Large intestine (tissue), 3 donors: ENCODE results near the gene TRIM34. TPM values are rescaled to one million over a fixed set of nuclear protein-coding genes. Genes with fewer than 3 reads are reported as not detected.
"Not testable (repeated sequence)": the region's sequence is repeated elsewhere in the genome, so short reads cannot be mapped to it uniquely, and the experiment has no call there.

Experiments
- DNase-seq, 2 donors: peaks; one replicate each; pipeline versions ENCODE4 v3.0.0 to v3.0.0-alpha.2; 2013
- H3K27ac ChIP-seq: one replicate; pipeline ENCODE4 v1.5.1; 2013; ENCODE audit warnings: low read length
- H3K27me3 ChIP-seq: 2 replicates; pipeline ENCODE4 v1.6.1; 2013; ENCODE audit warnings: low read length; ENCODE audit not compliant: control insufficient read depth, insufficient read depth
- H3K36me3 ChIP-seq: 2 replicates; pipeline ENCODE4 v1.6.1; 2013; ENCODE audit warnings: low read length; ENCODE audit not compliant: control insufficient read depth, insufficient read depth
- H3K4me1 ChIP-seq: one replicate; pipeline ENCODE4 v1.6.1; 2013; ENCODE audit warnings: low read length; ENCODE audit not compliant: control insufficient read depth, insufficient read depth
- H3K4me3 ChIP-seq: one replicate; pipeline ENCODE4 v1.5.1; 2013; ENCODE audit warnings: low read length
- H3K9me3 ChIP-seq: one replicate; pipeline ENCODE4 v1.6.1; 2013; ENCODE audit warnings: mild to moderate bottlenecking, low read depth, low read length, moderate library complexity; ENCODE audit not compliant: control insufficient read depth
- WGBS: methylation state at CpG from one replicate; pipeline ENCODE4 v1.1.5; 2013; ENCODE audit warnings: low lambda C conversion rate; ENCODE audit not compliant: insufficient coverage; 5-methylcytosine and 5-hydroxymethylcytosine counted together
- polyA plus RNA-seq: library from polyadenylated mRNA; unstranded; fragments of 120-200 nt; gene quantifications from one replicate; pipeline ENCODE4 v1.2.1, GENCODE V29; 2013

TRIM34 gene
- polyA plus RNA-seq, 1 donor: 11.6 TPM

GRCh38 chr11:5656956-5657355 lies 32.2 kb downstream of the TRIM34 start:
- H3K27me3 ChIP-seq, H3K9me3 ChIP-seq, H3K4me1 ChIP-seq, DNase-seq, H3K27ac ChIP-seq, H3K4me3 ChIP-seq, H3K36me3 ChIP-seq: not testable (repeated sequence)
- WGBS: no CpG with 5 or more reads among the region's 2 CpGs

GRCh38 chr11:5658318-5658717 lies 33.5 kb downstream of the TRIM34 start:
- no peaks in the 10 kb centered on the region for H3K4me1 ChIP-seq
- no CpG with 5 or more reads among the region's 5 CpGs for WGBS
- H3K36me3 ChIP-seq: peaks cover 2% of the 10 kb centered on the region
- H3K27me3 ChIP-seq: no peaks in the 10 kb centered on the region
- H3K27ac ChIP-seq: no peak overlapping the region
- DNase-seq: no peak
- no peak overlapping the region for H3K4me3 ChIP-seq
- no peaks in the 10 kb centered on the region for H3K9me3 ChIP-seq

GRCh38 chr11:5663511-5663910 lies 38.7 kb downstream of the TRIM34 start:
- H3K4me1 ChIP-seq: no peaks in the 10 kb centered on the region
- no peaks in the 10 kb centered on the region for H3K27me3 ChIP-seq
- no peak overlapping the region for H3K27ac ChIP-seq
- H3K9me3 ChIP-seq: no peaks in the 10 kb centered on the region
- no peak overlapping the region for H3K4me3 ChIP-seq
- no peak for DNase-seq
- peaks cover 22% of the 10 kb centered on the region for H3K36me3 ChIP-seq
- no CpG with 5 or more reads among the region's 2 CpGs for WGBS

- Histone ChIP-seq H3K9me3 (no peaks in the 10 kb centered on the region), H3K27me3 (no peaks in the 10 kb centered on the region), H3K4me3 (no peak overlapping the region), H3K36me3 (peaks cover 26% of the 10 kb centered on the region), H3K27ac (no peak overlapping the region), H3K4me1 (no peaks in the 10 kb centered on the region)
- no CpG with 5 or more reads among the region's 4 CpGs for whole genome bisulfite sequencing
- no peak for DNase-seq
These were observed 40.3 kb downstream of the TRIM34 start for GRCh38 chr11:5665051-5665570.

- DNase-seq: no peak
- H3K36me3 ChIP-seq: peaks cover 31% of the 10 kb centered on the region
- H3K4me3 ChIP-seq: no peak overlapping the region
- H3K27me3 ChIP-seq: no peaks in the 10 kb centered on the region
- no peak overlapping the region for H3K27ac ChIP-seq
- no peaks in the 10 kb centered on the region for H3K4me1 ChIP-seq
- WGBS: no CpG with 5 or more reads among the region's 5 CpGs
- H3K9me3 ChIP-seq: no peaks in the 10 kb centered on the region
These were observed 41.1 kb downstream of the TRIM34 start for GRCh38 chr11:5665746-5666401.

GRCh38 chr11:5666402-5666793 lies 41.6 kb downstream of the TRIM34 start:
- no CpG with 5 or more reads among the region's 6 CpGs for WGBS

GRCh38 chr11:5671831-5672230 lies 47.0 kb downstream of the TRIM34 start:
- H3K36me3 ChIP-seq: peaks cover 13% of the 10 kb centered on the region
- no peaks in the 10 kb centered on the region for H3K27me3 ChIP-seq
- DNase-seq: no peak

More at GRCh38 chr11:5666402-5666793, 41.6 kb downstream of the TRIM34 start:
- Histone ChIP-seq H3K9me3 (no peaks in the 10 kb centered on the region), H3K4me3 (no peak overlapping the region), H3K27ac (no peak overlapping the region), H3K36me3 (peaks cover 33% of the 10 kb centered on the region), H3K4me1 (no peaks in the 10 kb centered on the region), H3K27me3 (no peaks in the 10 kb centered on the region)
- DNase-seq: no peak

GRCh38 chr11:5674391-5674790 lies 49.6 kb downstream of the TRIM34 start:
- Histone ChIP-seq H3K27me3 (no peaks in the 10 kb centered on the region), H3K9me3 (peaks cover 2% of the 10 kb centered on the region), H3K27ac (no peak overlapping the region), H3K4me1 (no peaks in the 10 kb centered on the region), H3K36me3 (peaks cover 31% of the 10 kb centered on the region), H3K4me3 (no peak overlapping the region)
- no CpG with 5 or more reads among the region's 4 CpGs for WGBS
- no peak for DNase-seq

More at GRCh38 chr11:5671831-5672230, 47.0 kb downstream of the TRIM34 start:
- Histone ChIP-seq H3K27ac (no peak overlapping the region), H3K9me3 (no peaks in the 10 kb centered on the region), H3K4me1 (no peaks in the 10 kb centered on the region), H3K4me3 (no peak overlapping the region)

- WGBS: no CpG with 5 or more reads among the region's 7 CpGs
These were observed 55.0 kb downstream of the TRIM34 start for GRCh38 chr11:5679811-5680210.

GRCh38 chr11:5682890-5683441 lies 58.2 kb downstream of the TRIM34 start:
- not testable (repeated sequence) for H3K27me3 ChIP-seq, H3K4me1 ChIP-seq, H3K27ac ChIP-seq, H3K4me3 ChIP-seq, H3K9me3 ChIP-seq, DNase-seq
- peaks cover 21% of the 10 kb centered on the region for H3K36me3 ChIP-seq
- WGBS: no CpG with 5 or more reads among the region's 33 CpGs

More at GRCh38 chr11:5679811-5680210, 55.0 kb downstream of the TRIM34 start:
- H3K9me3 ChIP-seq: peaks cover 5% of the 10 kb centered on the region
- H3K4me3 ChIP-seq: no peak overlapping the region
- H3K36me3 ChIP-seq: peaks cover 27% of the 10 kb centered on the region
- no peaks in the 10 kb centered on the region for H3K27me3 ChIP-seq
- DNase-seq: no peak
- no peaks in the 10 kb centered on the region for H3K4me1 ChIP-seq
- H3K27ac ChIP-seq: no peak overlapping the region

- 80% methylated on average over 1 of the region's 7 CpGs for WGBS
- not testable (repeated sequence) for DNase-seq, H3K4me1 ChIP-seq, H3K27me3 ChIP-seq, H3K9me3 ChIP-seq
- peak overlapping the region; percentile 54 for H3K4me3 ChIP-seq
- peaks cover 15% of the 10 kb centered on the region for H3K36me3 ChIP-seq
- H3K27ac ChIP-seq: peak overlapping the region; percentile 81
These were observed 58.8 kb downstream of the TRIM34 start for GRCh38 chr11:5683620-5684019.
